Fibroblast of upper back skin (primary cell): ENCODE data around the gene BCL2L11.
A peak's percentile ranks its signal among the peaks of the same experiment; 100 is the strongest.

Source experiments
- DNase-seq: peaks from one replicate; pipeline ENCODE4 v3.0.0-alpha.2; 2013

The BCL2L11 gene

DNA sequence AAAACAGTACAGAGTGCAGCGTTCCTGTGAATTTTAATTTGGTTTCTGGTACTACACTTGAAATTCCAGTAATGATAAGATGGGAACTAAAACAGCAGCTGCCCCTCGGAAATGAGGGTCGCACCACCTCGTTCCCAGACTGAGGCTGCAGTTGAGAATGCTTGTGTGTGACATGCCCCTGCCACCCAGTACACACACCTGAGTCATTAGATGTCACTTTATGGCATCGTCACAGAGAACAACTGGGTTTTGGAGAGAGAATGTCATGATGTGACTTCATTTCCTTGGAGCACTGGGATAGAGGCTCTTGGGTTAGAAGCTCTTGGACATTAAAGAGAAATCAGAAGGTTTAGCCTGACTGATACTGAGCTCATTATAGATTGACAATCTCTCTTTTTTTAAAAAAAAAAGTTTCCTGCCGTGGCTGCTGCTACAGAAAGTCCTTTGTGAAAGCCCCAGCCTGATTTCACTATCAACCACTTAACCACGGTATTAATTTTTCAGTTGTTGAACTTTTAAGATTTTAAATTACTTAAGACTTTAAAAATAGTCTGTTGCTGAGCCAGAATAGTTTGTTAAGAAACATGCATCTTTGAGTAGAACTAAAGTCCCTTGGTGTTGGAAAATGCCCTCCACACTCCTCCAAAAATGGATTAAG is 24.5 kb downstream of the BCL2L11 start:
- DNase-seq, result no peak

DNA sequence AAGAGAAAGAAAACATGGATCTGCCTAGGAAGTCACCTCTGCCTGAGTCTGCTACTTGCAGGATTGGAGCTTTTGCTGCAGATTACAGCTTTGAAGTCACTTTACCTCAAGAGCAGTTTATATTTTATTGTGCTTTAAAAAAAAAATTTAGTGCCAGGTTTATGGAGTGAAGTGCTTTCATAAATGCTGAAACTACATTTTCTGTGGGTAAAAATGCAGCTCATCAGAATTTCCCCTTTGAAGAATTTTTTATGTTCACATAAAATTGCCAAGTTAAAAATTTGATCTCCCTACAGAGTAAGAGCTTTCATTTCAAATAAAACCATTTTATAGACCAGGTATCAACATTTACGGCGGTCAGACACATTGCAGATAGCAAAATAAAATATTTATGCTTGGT is 25.2 kb downstream of the BCL2L11 start:
- no peak for DNase-seq

DNA sequence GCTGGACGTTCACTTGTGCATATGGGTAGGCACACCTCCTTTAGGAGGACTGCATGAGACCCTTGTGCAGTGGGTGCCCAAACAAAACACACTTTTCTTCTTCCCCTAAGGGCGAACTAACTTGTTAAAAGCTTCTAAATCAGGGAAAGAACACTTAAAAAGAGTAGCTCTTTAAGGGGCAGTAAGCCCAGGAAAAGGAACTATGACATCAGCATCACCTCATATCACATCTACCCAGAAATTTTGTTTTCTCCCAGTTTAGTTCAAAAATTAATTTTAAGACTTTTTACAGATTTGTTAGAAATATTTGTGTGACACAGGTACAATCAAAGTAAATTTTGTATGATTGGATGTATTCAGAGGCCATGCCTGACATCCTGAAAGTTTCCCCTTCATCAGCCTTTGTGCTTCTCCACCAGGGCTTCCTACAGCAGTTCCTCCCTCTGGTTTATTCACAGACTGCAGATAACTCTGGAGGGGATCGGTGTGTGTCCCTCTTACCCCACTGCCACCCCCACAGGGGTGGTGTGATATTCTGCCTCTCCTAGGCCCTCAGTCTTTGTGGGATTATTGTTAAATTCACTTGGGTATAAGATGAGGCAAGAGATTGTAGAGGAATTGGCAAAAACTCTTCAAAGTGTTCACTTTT is 27.6 kb downstream of the BCL2L11 start:
- no peak for DNase-seq

DNA sequence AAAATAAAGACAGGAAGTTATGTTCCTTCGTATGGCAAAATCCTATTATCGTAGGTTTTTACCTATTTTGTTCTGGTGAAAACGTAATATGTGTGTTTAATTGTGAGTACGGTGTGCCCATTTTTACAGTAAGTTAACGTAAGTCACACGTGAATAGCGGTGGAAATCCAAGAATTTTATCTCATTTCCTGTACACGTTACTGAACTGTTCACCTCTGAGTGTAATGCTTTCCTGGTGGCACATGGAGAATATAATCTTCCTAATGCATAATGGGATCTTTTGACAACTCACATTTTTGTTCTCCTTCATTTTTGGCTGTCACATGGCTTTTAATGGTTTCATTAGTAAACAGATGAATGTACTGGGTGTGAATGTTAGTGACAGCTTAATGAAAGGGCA is 28.2 kb downstream of the BCL2L11 start:
- no peak for DNase-seq

DNA sequence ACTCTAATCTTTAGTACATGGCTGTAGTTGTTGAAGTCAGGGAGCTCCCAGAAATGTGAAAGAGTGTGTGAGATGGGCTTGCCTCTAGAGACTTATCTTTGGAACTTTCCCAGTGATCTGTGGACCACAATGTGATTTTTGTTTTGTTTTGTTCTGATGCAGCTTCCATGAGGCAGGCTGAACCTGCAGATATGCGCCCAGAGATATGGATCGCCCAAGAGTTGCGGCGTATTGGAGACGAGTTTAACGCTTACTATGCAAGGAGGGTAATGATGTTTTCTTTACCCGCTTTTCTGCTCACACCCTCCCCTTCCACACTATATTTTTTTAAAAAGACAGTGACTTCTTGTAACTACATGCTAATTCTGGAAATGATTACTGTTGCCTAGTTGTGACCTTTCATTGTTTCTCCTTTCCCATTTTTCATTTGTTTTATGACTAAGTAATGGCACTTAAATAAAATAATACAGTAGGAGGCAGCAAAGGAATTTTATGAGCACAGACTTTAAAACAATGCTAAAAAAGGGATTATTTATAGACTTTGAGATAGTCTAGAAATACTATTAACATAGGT is 29.3 kb downstream of the BCL2L11 start:
- no peak for DNase-seq

DNA sequence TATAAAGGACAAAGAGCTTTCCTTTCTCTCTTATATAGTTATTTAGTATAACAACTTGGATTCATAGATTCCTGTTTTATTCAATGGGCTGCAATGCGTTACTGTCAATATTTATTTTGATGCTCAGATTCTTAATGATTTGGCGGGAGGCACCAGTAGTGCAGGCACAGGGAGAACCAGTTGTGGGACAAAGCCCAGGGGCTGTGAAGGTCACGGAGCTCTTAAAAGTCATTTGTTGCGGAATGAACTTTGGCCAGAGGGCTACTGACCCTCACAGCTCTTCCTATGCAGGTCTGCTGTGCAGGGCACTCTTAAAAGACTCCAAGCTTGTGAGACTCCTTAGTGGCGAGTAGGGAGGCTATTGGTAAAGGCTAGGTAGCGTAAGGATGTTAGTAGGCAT is 34.0 kb downstream of the BCL2L11 start:
- no peak for DNase-seq

DNA sequence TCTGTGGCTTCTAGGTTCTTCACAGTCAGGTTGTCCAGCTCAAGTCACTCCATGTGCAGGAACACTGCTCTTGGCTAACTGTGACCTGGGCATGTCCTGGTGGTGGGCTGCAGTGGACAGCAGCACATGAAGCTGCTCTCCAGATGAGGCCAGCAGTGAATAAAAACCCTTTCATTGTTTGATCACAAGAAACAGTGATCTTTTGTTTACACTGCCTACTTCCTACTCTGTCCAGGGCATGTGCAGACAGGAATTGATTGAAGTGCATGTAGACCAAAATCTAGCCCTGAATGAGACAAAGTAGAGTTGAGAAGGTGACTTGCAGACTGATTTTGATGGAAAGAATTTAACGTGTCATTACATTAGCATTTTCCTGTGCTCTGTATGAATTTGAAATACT is 34.9 kb downstream of the BCL2L11 start:
- DNase-seq, result peak; percentile 25

DNA sequence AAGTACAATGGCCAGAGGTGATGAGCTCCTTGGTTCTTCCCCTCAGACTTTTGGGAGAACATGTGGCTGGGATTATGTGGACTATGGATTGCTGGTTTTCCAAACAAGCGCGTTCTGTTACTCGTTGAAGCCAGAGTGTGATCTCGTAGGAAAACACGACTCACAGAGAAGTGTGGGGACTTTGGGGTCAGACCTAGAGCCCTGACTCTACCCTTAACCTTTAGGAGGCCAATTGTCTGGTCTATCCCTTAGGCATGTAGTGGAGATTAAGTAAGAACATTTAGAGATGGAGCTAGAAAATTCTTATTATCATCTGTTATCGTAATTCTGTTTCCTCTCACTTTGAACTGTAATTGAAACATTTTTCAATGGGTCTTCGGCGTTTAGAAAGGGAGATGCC is 35.8 kb downstream of the BCL2L11 start:
- DNase-seq, result no peak

DNA sequence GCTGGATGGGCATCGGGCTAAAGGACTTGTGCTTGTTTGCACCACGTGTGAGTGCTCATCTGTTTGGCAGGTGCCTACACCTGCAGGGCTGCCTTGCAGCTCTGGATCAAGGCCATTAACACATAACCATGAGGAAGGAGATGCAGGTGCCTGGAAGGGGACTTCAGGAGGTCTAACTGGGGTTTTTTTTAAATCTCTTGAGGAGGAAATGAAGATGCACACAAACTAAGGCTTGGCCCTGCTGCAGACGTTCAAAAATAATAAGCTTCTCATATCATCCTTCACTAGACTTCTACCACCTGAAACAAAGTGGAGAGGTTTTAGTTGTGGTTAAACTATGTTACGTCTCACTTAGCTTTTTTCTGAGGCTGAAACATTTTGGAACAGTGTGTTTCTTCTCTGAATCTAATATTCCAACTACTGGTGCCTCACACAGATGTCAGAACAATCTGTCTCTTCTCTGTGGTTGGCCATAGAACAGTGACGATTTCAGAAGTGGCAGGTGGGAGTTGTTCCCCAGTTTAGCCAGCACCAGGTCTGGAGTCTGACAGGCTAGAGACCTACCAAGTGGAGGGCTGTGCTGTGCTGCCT is 36.5 kb downstream of the BCL2L11 start:
- no peak for DNase-seq

DNA sequence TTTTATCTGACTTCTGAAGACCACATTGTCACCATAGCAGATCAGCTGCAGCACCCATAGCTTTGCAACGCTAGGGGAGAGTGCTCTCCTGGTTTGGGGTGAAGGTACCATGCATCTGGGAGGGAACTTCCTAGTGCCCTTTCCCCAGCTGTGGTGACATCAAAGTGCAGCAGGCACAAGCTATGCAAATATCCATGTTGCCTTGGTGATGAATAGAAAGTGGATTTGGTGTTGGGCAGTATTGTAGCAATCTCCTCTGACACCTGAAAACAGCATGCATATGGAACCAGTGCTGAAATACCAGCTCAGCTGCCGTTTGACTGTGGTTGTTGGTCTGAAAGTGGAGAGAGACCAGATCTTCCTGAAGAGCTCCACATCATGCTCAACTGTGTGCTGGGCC is 37.1 kb downstream of the BCL2L11 start:
- no peak for DNase-seq

DNA sequence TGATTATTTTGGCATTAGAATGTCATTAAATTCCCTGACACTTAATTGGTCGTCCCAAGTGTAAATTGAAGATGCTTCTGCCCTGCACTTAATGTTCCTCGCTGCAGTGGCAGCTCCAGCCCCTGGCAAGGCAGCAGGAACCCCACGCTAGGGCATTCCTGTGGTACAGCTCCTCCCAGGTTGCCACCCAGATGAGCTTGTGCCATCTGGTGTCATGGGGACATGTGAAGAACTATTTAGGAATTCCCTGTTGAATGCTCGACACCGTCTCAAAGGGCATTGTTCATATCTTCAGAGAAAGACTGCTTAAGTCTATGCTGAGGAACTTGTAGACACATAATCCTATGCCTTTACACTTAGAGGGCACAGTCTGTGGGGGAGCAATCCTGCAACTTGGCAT is 38.9 kb downstream of the BCL2L11 start:
- DNase-seq, result no peak

DNA sequence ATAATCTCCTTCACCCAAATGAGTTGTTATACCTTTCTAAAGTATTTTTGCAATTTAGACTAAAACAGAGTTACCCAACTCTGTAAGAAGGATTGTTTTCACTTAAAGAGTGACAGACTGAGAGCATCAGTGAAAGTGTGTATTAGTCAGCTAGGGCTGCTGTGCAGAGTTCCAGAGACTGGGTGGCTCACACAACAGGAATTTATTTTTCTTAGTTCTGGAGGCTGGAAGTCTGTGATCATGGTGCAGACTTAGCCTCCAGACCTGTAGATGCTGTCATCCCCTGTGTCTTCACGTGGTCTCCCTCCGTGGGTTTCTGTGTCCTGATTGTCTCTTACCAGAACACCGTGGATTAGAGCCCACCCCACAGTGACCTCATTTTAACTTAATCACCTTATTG is 40.0 kb downstream of the BCL2L11 start:
- DNase-seq, result peak; percentile 89

DNA sequence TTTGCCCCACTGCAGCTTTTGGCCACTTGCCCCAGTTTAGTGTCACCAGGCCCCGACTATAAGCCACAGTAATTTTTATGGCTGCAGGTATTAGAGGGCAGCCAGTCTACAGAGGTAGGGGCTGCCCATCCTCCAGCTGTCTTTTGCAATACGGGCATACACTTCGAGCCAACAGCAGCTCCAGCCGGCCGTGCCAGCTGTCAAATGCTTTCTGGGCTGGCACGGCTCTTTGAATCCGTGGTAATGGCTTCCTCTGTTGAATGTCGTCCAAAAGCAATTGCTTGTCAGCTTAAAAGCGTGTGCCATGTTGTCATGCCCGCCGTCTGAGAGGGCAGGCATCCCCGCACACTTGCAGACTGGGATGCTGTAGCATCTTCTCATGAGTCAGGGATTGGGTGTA is 41.3 kb downstream of the BCL2L11 start:
- no peak for DNase-seq

DNA sequence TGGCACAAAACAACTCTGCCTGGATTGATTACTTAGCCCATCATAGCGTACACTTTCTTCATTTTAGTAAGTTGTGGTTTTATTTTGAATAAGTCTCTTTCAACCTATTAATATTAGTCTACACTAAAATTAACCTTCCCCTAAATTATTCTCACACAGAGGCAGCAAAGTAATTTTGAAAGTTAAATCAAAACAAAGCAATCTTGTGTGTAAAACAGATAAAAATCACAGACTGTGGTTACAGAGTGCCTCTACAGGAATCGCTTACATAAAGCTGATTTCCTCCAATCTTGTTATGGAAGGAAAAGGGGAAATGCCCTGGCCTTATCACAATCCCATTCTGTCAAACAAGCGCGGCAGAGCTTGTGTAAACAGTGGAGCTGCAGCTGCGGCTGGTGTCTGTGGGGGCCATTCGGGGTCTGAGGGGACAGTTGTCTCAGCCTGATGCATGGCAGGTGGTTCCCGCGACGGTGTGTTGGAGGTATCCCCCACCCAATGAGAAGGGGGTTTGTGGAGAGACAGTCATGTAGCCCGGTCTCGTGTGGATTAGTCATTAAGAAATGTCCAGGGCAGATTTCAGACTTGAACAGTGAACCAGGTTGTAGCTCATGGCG is 42.1 kb downstream of the BCL2L11 start:
- DNase-seq, result no peak

DNA sequence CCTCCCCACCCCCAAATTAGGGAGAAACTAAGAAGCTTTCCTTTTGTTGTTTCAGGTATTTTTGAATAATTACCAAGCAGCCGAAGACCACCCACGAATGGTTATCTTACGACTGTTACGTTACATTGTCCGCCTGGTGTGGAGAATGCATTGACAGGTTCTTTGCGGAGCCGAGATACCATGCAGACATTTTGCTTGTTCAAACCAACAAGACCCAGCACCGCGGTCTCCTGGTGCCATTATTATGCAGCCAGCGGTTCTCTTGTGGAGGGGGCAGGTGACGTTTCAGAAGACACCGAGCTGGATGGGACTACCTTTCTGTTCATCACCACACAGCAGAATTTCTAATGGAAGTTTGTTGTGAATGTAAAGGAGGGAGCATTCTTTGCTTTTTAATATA is 43.4 kb downstream of the BCL2L11 start:
- DNase-seq, result no peak

DNA sequence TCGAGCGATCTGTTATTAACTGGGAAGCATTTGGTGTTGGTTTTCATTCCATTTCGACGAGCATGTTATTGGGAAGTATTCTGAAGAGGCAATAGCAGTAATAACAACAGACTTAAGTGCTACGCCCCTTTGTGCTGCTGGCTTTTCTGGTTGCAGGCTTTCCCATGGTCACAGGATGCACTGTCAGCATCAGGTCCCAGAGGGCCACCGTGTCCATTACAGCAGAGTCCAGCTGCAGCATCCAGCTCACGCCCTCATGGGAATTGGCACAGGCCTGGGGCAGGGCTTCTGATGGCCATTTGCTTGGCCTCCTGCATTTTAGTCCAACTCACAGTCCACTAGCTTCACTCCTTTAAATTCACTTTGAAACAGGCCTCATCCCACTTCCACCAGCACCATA is 44.4 kb downstream of the BCL2L11 start:
- no peak for DNase-seq

DNA sequence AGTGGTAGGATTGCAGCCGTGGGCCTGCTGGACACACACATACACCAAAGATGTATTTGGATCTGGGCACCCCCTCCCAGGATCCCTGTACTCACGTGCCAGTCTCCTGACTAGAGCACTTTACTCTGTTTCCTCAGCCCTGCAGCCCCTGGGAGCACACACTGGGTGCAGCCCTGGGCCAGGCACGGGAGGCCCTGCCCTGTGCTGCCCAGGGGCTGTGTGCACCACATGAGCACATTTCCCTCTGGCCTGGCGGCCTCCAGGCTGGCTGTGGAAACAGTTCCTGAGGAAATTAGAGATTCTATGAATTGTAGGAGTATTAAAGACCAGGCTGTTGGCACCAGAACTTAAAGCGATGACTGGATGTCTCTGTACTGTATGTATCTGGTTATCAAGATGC is 45.4 kb downstream of the BCL2L11 start:
- no peak for DNase-seq

DNA sequence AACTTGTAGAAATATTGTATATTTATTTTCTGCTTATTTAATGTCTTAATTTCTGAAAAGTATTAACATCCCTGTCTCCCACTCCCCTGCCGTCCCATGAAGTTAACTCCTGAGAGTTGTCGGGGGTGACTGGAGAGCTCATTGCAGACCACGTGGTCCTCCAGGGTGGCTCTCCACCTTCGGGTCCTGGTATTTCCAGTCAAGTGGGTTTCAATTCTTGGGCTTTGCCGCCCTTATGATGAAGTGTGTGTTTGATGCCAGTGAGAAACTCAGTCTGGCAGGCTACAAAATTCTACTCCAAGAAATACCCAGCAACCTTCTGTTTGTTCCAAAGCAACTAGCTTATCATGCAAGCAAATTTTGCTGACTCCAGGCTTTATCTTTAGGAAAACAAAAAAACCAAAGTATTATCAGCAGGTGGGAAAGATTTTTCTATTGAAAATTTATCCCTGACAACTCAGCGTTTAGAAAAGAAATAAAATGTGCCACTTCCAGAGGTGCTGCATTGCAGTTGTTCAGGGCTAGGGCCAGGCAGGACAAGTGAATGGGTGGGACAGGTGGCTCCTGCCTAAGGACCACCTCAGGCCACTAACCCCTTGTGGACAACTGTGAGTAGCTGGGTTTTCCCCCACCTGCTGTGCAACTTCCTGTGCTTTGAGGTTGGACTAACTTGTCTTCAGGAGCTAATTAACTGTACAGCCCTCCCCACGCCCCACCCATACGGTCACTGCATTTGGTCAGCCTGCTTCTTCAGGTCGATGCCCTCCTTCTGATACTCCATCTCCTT is 46.6 kb downstream of the BCL2L11 start:
- DNase-seq, result no peak

DNA sequence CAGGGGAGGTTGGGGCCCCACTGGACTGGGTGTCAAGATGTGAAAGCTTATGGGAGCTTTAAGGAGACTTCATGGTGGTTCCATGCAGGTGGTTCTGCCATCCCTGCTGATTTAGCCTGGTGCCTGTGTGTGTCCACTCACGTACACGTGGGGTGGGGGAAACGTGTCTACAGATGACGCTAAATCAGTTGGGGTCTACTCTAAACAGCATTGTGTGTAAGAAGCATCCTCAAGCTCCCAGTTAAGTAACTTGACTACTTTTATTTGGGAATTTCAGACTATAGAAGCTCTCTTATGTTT is 47.1 kb downstream of the BCL2L11 start:
- no peak for DNase-seq

DNA sequence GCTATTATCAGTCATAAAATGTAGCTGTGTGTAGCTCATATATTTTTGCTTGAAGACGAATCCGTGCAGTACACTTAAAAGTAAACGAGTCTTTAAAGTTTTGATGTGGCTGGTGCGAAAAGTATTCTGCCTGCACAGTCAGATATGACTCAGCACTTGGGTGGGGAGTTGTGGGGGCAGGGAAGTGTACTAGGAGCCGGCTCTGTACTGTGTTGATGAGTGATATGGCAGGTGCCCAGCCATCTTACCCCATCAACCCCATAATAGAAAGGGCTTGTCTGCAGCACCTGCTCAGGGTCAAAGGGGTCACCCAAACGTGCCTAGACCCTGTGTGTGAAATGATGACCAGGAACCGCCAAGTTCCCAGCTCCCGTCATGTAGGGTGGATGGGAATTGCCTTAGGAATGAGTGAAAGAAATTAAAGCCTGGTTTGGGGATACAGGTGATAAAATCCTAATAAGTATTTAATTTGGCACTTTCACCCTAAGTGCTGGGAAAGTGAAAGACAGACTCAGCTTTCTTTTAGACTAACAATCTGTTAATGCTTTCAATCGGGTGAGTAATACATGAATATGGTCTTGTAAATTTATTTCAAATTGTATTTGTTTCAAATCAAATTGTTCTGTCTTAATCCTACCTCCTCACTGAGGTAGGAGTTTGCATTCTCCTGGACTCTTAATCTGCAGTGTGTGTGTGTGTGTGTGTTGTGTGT is 48.0 kb downstream of the BCL2L11 start:
- DNase-seq, result peak; percentile 79

DNA sequence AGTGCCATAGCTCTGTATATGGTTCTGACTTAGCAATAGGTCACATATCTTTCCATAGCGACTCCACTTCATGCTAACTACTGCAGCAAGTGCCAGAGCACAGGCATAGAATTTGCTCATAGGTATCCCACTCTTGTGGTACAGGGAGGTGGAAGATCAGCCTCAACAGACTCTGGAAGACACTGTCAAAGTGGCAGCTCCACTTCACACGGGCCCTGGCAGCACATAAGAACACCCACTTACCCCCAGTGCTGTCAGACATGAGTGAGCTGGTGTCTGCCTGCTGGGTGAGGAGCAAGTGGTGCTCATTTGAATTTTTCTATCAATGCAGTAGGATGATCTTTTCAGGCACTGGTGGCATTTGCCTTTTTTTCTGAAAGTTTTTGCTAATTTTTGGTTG is 48.6 kb downstream of the BCL2L11 start:
- no peak for DNase-seq

DNA sequence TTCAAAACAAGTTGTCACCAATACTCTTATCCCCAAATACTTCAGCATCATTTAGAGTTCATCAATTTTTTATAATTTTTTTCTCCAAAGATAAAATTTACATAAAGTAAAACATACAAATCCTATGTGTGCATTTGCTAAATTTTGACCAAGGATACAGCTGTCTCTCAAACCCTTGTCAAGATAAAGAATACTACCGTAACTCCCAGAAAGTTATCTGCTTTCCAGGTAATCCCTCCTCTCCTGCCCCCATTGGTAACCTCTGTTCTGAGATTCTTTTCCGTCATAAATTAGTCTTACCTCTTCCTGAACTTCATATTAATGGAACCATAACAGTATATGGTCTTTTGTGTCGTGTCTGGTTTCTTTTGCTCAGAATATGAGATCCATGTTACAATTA is 49.2 kb downstream of the BCL2L11 start:
- no peak for DNase-seq
